Measurements from ENCODE around the gene KCNK3.

The KCNK3 gene

DNA sequence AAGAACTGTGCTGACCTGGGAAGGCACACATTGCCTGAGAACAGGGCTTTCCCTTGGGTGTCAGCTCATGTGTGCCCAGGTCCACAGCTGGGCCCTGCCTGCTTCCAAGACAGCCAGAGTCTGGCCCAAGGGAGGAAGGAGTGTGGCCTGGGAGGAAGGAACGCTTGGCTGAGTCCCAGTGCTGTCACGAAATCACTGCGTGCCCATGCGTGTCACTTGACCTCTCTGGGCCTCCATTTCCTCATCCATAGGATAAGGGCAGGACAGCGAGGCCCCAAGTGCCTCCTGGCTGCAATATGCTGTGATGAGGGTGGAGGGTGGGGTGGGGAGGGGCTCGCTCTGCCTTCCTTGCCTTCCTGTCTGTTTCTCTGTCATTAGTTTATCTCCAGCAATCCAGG lies 642 bp upstream of the KCNK3 start:
- Histone ChIP-seq H3K27me3 (ENCODE audit: insufficient read depth, low read length) (peaks cover 77% of the 10 kb centered on the region), H2AFZ (ENCODE audit: low read length, unreplicated experiment) (no peak overlapping the region), H3K36me3 (ENCODE audit: insufficient read depth, low read length) (no peaks in the 10 kb centered on the region)

DNA sequence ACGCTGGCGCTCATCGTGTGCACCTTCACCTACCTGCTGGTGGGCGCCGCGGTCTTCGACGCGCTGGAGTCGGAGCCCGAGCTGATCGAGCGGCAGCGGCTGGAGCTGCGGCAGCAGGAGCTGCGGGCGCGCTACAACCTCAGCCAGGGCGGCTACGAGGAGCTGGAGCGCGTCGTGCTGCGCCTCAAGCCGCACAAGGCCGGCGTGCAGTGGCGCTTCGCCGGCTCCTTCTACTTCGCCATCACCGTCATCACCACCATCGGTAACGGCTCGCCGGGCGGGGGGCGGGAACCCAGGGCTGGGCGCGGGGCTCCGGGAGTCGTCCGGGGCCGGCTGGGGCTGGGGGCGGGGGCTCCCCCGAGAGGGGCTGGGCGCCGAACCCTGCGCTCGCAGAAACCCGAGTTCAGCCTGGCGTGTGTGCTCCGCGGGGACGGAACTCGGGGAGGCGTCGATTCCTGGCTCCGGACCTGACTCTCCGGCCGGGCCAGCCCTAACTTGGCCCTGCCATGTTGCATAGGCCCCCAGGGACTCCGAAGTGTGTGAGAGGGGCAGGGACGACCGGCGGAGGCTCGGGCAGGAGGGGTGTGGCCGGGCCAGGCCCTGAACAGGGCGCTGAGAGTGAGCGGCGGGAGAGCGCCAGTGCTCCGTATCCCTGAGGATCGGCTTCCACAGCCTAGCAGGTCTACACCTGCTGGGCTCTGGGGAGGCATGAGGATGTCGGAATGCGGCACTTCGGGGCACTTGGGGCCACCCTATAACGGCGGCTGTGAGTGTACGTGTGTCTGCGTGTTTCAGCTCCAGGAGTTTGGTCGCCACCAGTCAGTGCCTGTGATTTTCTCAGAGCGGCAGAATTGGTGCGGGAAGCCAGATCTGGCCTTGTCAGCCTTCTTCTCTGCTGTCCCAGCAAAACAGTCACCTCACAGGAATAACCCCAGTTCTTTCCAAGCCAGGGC lies 651 bp downstream of the KCNK3 start:
- Histone ChIP-seq H3K36me3 (ENCODE audit: insufficient read depth, low read length) (no peaks in the 10 kb centered on the region), H3K4me3 (ENCODE audit: low read depth, low read length) (peak overlapping the region; percentile 67), H3K79me2 (ENCODE audit: control insufficient read depth, insufficient read depth, low read length, unreplicated experiment) (no peaks in the 10 kb centered on the region), H3K4me1 (ENCODE audit: control insufficient read depth, insufficient read depth, low read length, unreplicated experiment) (peaks cover 18% of the 10 kb centered on the region), H2AFZ (ENCODE audit: low read length, unreplicated experiment) (no peak overlapping the region), H3K27ac (ENCODE audit: low read depth, low read length) (no peak overlapping the region), H3K27me3 (ENCODE audit: insufficient read depth, low read length) (peaks cover 64% of the 10 kb centered on the region)

More for the DNA sequence above, 642 bp upstream of the KCNK3 start:
- no peak overlapping the region for H3K27ac ChIP-seq (ENCODE audit: low read depth, low read length)
- H3K4me3 ChIP-seq (ENCODE audit: low read depth, low read length): no peak overlapping the region
- H3K4me1 ChIP-seq (ENCODE audit: control insufficient read depth, insufficient read depth, low read length, unreplicated experiment): peaks cover 14% of the 10 kb centered on the region
- no peaks in the 10 kb centered on the region for H3K79me2 ChIP-seq (ENCODE audit: control insufficient read depth, insufficient read depth, low read length, unreplicated experiment)

DNA sequence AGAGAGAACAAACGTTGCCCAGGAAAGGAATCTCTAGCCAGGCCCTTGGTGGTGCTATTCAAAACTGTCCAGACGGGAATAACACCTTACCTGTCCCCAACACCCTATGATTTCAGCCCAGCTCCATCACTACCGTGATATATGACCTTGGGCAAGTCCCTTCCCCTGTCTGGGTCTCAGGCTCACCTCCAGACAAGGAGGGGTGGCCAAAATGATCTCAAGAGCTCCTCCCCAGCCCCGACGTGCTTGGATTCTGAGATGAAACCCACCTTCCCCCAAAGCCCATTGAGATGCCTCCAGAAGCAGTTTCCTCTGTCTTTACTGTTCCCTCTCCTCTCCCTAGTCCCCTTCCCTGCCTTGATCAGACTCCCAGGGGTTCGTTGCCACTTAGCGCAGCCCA lies 1.5 kb downstream of the KCNK3 start:
- no peaks in the 10 kb centered on the region for H3K36me3 ChIP-seq (ENCODE audit: insufficient read depth, low read length)

DNA sequence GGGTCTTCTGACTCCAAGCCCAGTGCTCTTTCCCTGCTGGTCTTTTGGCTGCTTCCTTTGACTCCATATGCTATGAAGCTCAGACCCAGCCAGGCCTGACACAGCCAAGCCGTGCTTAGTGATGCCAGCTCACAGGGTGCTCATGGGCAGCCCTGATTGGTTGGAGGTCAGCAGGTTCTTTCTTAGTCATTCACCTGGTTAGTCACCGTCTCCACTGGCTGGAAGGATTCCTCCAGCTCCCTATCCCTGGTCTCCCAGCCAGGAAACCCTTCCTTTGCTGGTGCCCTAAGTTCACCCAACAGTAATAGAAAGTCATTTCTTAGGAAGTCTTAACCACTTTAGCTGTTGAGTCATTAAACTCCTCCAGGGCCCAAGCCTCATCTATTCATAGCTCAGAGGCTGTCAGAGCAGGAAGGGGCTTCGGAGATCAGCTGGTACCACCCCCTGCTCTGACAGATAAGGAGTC lies 3.9 kb downstream of the KCNK3 start:
- H3K79me2 ChIP-seq (ENCODE audit: control insufficient read depth, insufficient read depth, low read length, unreplicated experiment): no peaks in the 10 kb centered on the region
- H3K27ac ChIP-seq (ENCODE audit: low read depth, low read length): peak overlapping the region; percentile 53
- H3K27me3 ChIP-seq (ENCODE audit: insufficient read depth, low read length): peaks cover 32% of the 10 kb centered on the region
- no peaks in the 10 kb centered on the region for H3K36me3 ChIP-seq (ENCODE audit: insufficient read depth, low read length)
- no peak overlapping the region for H2AFZ ChIP-seq (ENCODE audit: low read length, unreplicated experiment)
- H3K4me3 ChIP-seq (ENCODE audit: low read depth, low read length): no peak overlapping the region
- H3K4me1 ChIP-seq (ENCODE audit: control insufficient read depth, insufficient read depth, low read length, unreplicated experiment): peaks cover 18% of the 10 kb centered on the region

More for the DNA sequence above, 1.5 kb downstream of the KCNK3 start:
- Histone ChIP-seq H3K4me3 (ENCODE audit: low read depth, low read length) (no peak overlapping the region), H3K27ac (ENCODE audit: low read depth, low read length) (no peak overlapping the region), H3K27me3 (ENCODE audit: insufficient read depth, low read length) (peaks cover 56% of the 10 kb centered on the region), H3K79me2 (ENCODE audit: control insufficient read depth, insufficient read depth, low read length, unreplicated experiment) (no peaks in the 10 kb centered on the region), H2AFZ (ENCODE audit: low read length, unreplicated experiment) (no peak overlapping the region), H3K4me1 (ENCODE audit: control insufficient read depth, insufficient read depth, low read length, unreplicated experiment) (peaks cover 18% of the 10 kb centered on the region)

DNA sequence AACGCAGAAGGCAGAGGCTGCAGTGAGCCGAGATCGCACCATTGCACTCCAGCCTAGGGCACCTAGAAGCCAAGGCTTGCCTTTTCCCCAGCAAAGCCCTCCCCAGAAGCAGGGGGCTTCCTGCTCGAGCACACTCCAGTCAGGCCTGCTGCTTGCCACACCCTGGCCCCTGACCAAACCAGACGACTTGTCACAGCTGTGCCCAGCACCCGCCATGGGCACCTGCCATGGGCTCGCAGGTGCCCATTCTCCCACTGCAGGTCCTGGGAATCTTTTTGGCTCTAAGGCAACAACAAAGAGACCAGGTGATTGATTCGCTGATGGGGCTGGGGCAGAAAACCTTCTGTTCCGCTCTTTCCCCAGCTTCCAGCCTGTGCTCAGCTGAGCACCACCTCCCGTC lies 4.9 kb downstream of the KCNK3 start:
- no peaks in the 10 kb centered on the region for H3K79me2 ChIP-seq (ENCODE audit: control insufficient read depth, insufficient read depth, low read length, unreplicated experiment)
- H3K4me3 ChIP-seq (ENCODE audit: low read depth, low read length): no peak overlapping the region
- no peak overlapping the region for H3K27ac ChIP-seq (ENCODE audit: low read depth, low read length)
- no peaks in the 10 kb centered on the region for H3K36me3 ChIP-seq (ENCODE audit: insufficient read depth, low read length)
- no peak overlapping the region for H2AFZ ChIP-seq (ENCODE audit: low read length, unreplicated experiment)
- H3K27me3 ChIP-seq (ENCODE audit: insufficient read depth, low read length): peaks cover 22% of the 10 kb centered on the region
- peaks cover 18% of the 10 kb centered on the region for H3K4me1 ChIP-seq (ENCODE audit: control insufficient read depth, insufficient read depth, low read length, unreplicated experiment)

DNA sequence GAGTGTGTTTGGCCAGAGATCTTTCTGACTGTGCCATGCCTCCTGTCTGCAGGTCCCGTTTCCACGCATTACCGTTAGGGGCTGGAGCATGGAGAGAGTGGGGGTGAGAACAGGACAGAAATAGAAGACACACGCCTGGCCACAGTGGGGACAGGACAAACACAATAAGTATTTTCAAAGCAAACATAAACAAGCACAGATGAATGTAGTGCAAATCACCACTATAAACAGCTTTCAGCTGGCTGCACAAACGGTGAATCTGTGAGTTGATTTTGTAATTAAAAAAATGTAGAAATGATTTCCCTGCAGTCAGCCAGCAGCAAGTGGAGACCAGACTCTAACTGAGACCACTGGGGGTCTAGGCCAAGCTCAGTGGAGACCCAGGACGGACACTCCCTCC lies 6.8 kb downstream of the KCNK3 start:
- Histone ChIP-seq H3K4me1 (ENCODE audit: control insufficient read depth, insufficient read depth, low read length, unreplicated experiment) (peaks cover 27% of the 10 kb centered on the region), H3K27ac (ENCODE audit: low read depth, low read length) (no peak overlapping the region), H3K4me3 (ENCODE audit: low read depth, low read length) (no peak overlapping the region), H3K79me2 (ENCODE audit: control insufficient read depth, insufficient read depth, low read length, unreplicated experiment) (no peaks in the 10 kb centered on the region), H2AFZ (ENCODE audit: low read length, unreplicated experiment) (no peak overlapping the region), H3K36me3 (ENCODE audit: insufficient read depth, low read length) (no peaks in the 10 kb centered on the region), H3K27me3 (ENCODE audit: insufficient read depth, low read length) (peaks cover 7% of the 10 kb centered on the region)

DNA sequence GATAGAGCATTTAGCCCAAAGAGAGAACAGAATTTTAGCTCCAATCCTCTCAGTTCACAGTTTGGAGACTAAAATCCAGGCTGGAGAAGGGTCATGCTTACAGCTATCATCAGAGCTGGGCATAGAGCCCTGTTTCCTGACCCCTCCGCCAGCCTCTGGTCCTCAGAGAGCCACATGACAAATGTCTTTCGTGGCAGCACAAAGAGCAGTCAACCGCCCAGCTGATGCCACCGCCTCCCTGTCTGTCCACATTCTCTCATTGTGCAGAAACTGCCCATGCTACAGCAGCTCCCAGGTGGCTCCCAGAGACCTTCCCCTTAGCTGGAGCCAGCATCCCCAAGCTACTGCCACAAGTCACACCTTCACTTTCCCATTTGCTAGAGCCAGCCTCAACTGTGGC lies 7.6 kb downstream of the KCNK3 start:
- H3K4me1 ChIP-seq (ENCODE audit: control insufficient read depth, insufficient read depth, low read length, unreplicated experiment): peaks cover 34% of the 10 kb centered on the region
- H3K79me2 ChIP-seq (ENCODE audit: control insufficient read depth, insufficient read depth, low read length, unreplicated experiment): no peaks in the 10 kb centered on the region
- no peaks in the 10 kb centered on the region for H3K27me3 ChIP-seq (ENCODE audit: insufficient read depth, low read length)
- no peak overlapping the region for H3K4me3 ChIP-seq (ENCODE audit: low read depth, low read length)
- no peaks in the 10 kb centered on the region for H3K36me3 ChIP-seq (ENCODE audit: insufficient read depth, low read length)
- H3K27ac ChIP-seq (ENCODE audit: low read depth, low read length): no peak overlapping the region
- no peak overlapping the region for H2AFZ ChIP-seq (ENCODE audit: low read length, unreplicated experiment)

DNA sequence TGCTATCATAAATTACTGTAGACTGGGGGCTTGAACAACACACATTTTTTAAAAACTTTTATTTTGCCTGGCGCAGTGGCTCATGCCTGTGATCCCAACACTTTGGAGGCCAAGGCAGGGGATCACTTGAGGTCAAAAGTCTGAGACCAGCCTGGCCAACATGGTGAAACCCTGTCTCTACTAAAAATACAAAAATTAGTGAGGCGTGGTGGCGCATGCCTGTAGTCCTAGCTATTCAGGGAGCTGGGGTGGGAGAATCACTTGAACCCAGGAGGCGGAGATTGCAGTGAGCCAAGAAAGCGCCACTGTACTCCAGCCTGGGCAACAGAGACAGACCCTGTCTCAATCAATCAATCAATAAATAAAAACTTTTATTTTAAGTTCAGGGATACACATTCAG lies 9.1 kb downstream of the KCNK3 start:
- Histone ChIP-seq H3K4me1 (ENCODE audit: control insufficient read depth, insufficient read depth, low read length, unreplicated experiment) (peaks cover 23% of the 10 kb centered on the region), H3K36me3 (ENCODE audit: insufficient read depth, low read length) (no peaks in the 10 kb centered on the region), H3K4me3 (ENCODE audit: low read depth, low read length) (no peak overlapping the region), H3K79me2 (ENCODE audit: control insufficient read depth, insufficient read depth, low read length, unreplicated experiment) (no peaks in the 10 kb centered on the region), H3K27ac (ENCODE audit: low read depth, low read length) (no peak overlapping the region), H2AFZ (ENCODE audit: low read length, unreplicated experiment) (no peak overlapping the region), H3K27me3 (ENCODE audit: insufficient read depth, low read length) (no peaks in the 10 kb centered on the region)

DNA sequence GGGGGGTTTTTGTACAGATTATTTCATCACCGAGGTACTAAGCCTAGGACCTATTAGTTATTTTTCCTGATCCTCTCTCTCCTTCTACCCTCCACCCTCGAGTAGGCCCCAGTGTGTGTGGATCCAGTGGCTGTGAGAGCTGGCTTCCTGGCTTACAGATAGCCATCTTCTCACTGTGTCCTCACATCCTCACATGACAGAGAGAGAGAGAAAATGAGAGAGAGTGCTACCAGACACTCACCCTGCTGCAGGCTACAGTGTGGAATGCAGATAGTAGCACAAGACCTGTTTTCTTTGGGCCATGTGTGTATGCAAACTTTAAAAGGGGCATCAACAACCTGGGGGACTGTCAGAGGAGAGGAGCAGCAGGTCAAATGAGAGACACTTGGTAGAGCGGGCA lies 9.5 kb downstream of the KCNK3 start:
- no peak overlapping the region for H3K4me3 ChIP-seq (ENCODE audit: low read depth, low read length)
- no peaks in the 10 kb centered on the region for H3K27me3 ChIP-seq (ENCODE audit: insufficient read depth, low read length)
- H3K27ac ChIP-seq (ENCODE audit: low read depth, low read length): no peak overlapping the region
- no peaks in the 10 kb centered on the region for H3K36me3 ChIP-seq (ENCODE audit: insufficient read depth, low read length)
- H2AFZ ChIP-seq (ENCODE audit: low read length, unreplicated experiment): no peak overlapping the region
- H3K79me2 ChIP-seq (ENCODE audit: control insufficient read depth, insufficient read depth, low read length, unreplicated experiment): no peaks in the 10 kb centered on the region
- H3K4me1 ChIP-seq (ENCODE audit: control insufficient read depth, insufficient read depth, low read length, unreplicated experiment): peaks cover 19% of the 10 kb centered on the region

DNA sequence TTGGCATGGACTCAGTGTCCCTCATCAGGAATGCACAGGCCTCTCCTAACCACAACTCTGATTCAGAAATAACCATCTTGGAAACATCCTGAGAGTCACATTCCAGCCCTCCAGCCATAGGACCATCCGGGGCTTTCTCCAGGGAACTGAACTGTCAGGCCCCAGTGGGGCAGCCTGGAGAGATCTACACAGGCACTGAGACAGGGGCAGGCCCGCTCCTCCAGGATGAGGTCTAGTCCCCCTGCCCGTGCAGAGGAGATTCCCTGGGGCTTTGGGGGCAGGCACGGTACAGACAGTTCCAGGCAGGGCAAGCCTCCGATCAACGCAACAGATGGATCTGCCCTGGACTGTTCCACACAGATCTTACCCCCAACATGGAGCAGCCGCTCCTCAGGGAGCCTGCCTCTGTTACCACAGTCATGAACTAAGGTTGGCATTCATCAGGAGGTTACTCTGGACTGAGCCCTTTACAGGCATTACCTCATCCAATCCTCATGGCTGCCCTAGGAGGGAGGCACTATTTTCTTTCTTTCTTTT lies 12.0 kb downstream of the KCNK3 start:
- H3K27me3 ChIP-seq (ENCODE audit: insufficient read depth, low read length): no peaks in the 10 kb centered on the region
- peaks cover 16% of the 10 kb centered on the region for H3K4me1 ChIP-seq (ENCODE audit: control insufficient read depth, insufficient read depth, low read length, unreplicated experiment)
- no peak overlapping the region for H2AFZ ChIP-seq (ENCODE audit: low read length, unreplicated experiment)
- H3K4me3 ChIP-seq (ENCODE audit: low read depth, low read length): no peak overlapping the region
- no peaks in the 10 kb centered on the region for H3K36me3 ChIP-seq (ENCODE audit: insufficient read depth, low read length)
- H3K27ac ChIP-seq (ENCODE audit: low read depth, low read length): peak overlapping the region; percentile 58
- no peaks in the 10 kb centered on the region for H3K79me2 ChIP-seq (ENCODE audit: control insufficient read depth, insufficient read depth, low read length, unreplicated experiment)

DNA sequence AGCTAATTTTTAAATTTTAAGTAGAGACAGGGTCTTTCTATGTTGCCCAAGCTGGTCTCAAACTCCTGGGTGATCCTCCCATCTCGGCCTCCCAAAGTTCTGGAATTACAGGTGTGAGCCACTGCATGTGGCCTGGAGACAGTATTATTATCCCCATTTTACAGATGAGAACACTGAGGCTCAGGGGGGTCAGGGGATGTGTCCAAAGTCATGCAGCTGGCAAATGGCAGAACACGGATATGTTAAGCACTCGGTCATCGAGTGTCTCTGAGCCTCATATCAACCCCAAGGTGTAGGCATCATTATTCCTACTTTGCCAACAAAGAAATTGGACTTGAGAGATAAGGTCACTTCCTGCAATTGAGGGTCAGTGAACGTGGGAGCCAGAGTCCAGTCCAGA lies 12.6 kb downstream of the KCNK3 start:
- Histone ChIP-seq H3K4me1 (ENCODE audit: control insufficient read depth, insufficient read depth, low read length, unreplicated experiment) (peaks cover 16% of the 10 kb centered on the region), H3K27ac (ENCODE audit: low read depth, low read length) (peak overlapping the region; percentile 58), H3K27me3 (ENCODE audit: insufficient read depth, low read length) (no peaks in the 10 kb centered on the region), H3K4me3 (ENCODE audit: low read depth, low read length) (no peak overlapping the region), H3K36me3 (ENCODE audit: insufficient read depth, low read length) (no peaks in the 10 kb centered on the region), H2AFZ (ENCODE audit: low read length, unreplicated experiment) (no peak overlapping the region), H3K79me2 (ENCODE audit: control insufficient read depth, insufficient read depth, low read length, unreplicated experiment) (no peaks in the 10 kb centered on the region)

Data from ACC112 (cell line).